ENCODE data around the gene TM4SF5. TPM values are rescaled to one million over a fixed set of nuclear protein-coding genes. Genes with fewer than 3 reads are reported as not detected.

The TM4SF5 gene
- total RNA-seq, 1 experiment from 2014 or later, result not detected

GRCh38 chr17:4742629-4743028 is 29.1 kb upstream of the TM4SF5 start:
- H3K4me1 ChIP-seq (ENCODE audit: control insufficient read depth in 1 of 2, insufficient read depth in 2 of 2, low read length in 2 of 2), result peaks cover 11 to 20% of the 10 kb centered on the region in 2 experiments
- DNase-seq (ENCODE audit: low read depth, low spot score) (no peak), ATAC-seq (no peak)
- no peak overlapping the region for H2AFZ ChIP-seq (ENCODE audit: low read depth, low read length, poor library complexity, severe bottlenecking)
- no peak for TF ChIP-seq SP1 (IDR thresholded peaks at IDR 0.05; ENCODE audit: low read depth)
- TF ChIP-seq SRF (IDR thresholded peaks at IDR 0.05; ENCODE audit: low read depth), result no peak
- no peak for TF ChIP-seq RAD21 (IDR thresholded peaks at IDR 0.05; ENCODE audit: low read depth)
- TF ChIP-seq EZH2phosphoT487 (IDR thresholded peaks at IDR 0.05; ENCODE audit: borderline replicate concordance), result no peak
- no peak for TF ChIP-seq CTCF (IDR thresholded peaks at IDR 0.05 in 2 of 3, conservative IDR thresholded peaks at IDR 0.05 in 1 of 3; ENCODE audit: borderline replicate concordance in 1 of 3, insufficient read depth in 1 of 3, low read depth in 2 of 3, low read length in 2 of 3)
- TF ChIP-seq ZFX (IDR thresholded peaks at IDR 0.05), result no peak
- no peak for TF ChIP-seq TCF7L2 (IDR thresholded peaks at IDR 0.05; ENCODE audit: borderline replicate concordance, extremely low read depth, insufficient read depth, insufficient read length)
- no peak for TF ChIP-seq CEBPB (IDR thresholded peaks at IDR 0.05; ENCODE audit: low read depth)
- TF ChIP-seq ATF3 (IDR thresholded peaks at IDR 0.05), result no peak
- no peak for TF ChIP-seq MAX (IDR thresholded peaks at IDR 0.05)
- no peak for TF ChIP-seq REST (IDR thresholded peaks at IDR 0.05; ENCODE audit: low read depth)
- no peak for TF ChIP-seq ZBTB33 (IDR thresholded peaks at IDR 0.05; ENCODE audit: extremely low read depth, insufficient replicate concordance, low read length)
- TF ChIP-seq ZNF274 (IDR thresholded peaks at IDR 0.05; ENCODE audit: low read depth, low read length), result no peak
- no peak for TF ChIP-seq ELF1 (IDR thresholded peaks at IDR 0.05; ENCODE audit: borderline replicate concordance, low read depth)
- no peak for TF ChIP-seq POLR2A (IDR thresholded peaks at IDR 0.05; ENCODE audit: borderline replicate concordance, extremely low read depth, insufficient read depth, insufficient read length)
- TF ChIP-seq YY1 (IDR thresholded peaks at IDR 0.05; ENCODE audit: extremely low read depth, insufficient replicate concordance, low read depth, low read length), result no peak
- TF ChIP-seq SIN3A (IDR thresholded peaks at IDR 0.05; ENCODE audit: low read depth), result no peak
- H3K4me2 ChIP-seq (ENCODE audit: low read length), result no peak overlapping the region
- no peaks in the 10 kb centered on the region for H3K9me3 ChIP-seq (ENCODE audit: control insufficient read depth in 1 of 2, insufficient read depth in 1 of 2, low read depth in 1 of 2, low read length in 2 of 2)
- ChIA-PET RAD21 (ENCODE audit: low non-redundant PET in 1 of 2, low total read pairs in 2 of 2, uncharacterized antibody in 2 of 2, unreplicated experiment in 2 of 2) (no interaction called here), POLR2A (no interaction called here), CTCF (no interaction called here)
- BruUV-seq (replicated peaks), result no TSS peak
- H3K36me3 ChIP-seq (ENCODE audit: control insufficient read depth in 1 of 2, insufficient read depth in 2 of 2, low read length in 2 of 2), result no peaks in the 10 kb centered on the region
- intact Hi-C loops (cut with micrococcal nuclease), result no loop called here
- no peaks in the 10 kb centered on the region for H3K27me3 ChIP-seq (ENCODE audit: insufficient read depth, low read length)
- H4K20me1 ChIP-seq (ENCODE audit: insufficient read depth), result no peaks in the 10 kb centered on the region
- H3K79me2 ChIP-seq (ENCODE audit: insufficient read depth, low read length), result no peaks in the 10 kb centered on the region; the same call in 1 of the 2 replicates
- no peaks in the 10 kb centered on the region for H3K9me2 ChIP-seq (ENCODE audit: insufficient read depth)
- no peak overlapping the region for H3K4me3 ChIP-seq (replicated peaks in 1 of 2; ENCODE audit: low read depth in 1 of 2, low read length in 2 of 2)
- no peak overlapping the region for H3K9ac ChIP-seq (ENCODE audit: low read length)
- no peak overlapping the region for H3K27ac ChIP-seq (ENCODE audit: low read depth, low read length)
